OCI-LY3 (cell line): ENCODE measurements around the gene LAMC3.

Source experiments
- H2AFZ ChIP-seq: fragments of 200-600, 300-600 bp; shearing (Covaris generic); 2 replicates; pipeline ENCODE4 v1.6.0; 2014; ENCODE audit warnings: antibody characterized with exemption, low read depth, low read length
- H3K27ac ChIP-seq: fragments of 200-600, 300-600 bp; sonication (generic); 2 replicates; pipeline ENCODE4 v1.5.1; 2014; ENCODE audit warnings: mild to moderate bottlenecking, low read length, moderate library complexity, mixed read lengths
- H3K27me3 ChIP-seq: fragments of 200-600, 300-600 bp; sonication (generic); 2 replicates; pipeline ENCODE4 v1.6.1; 2014; ENCODE audit warnings: low read depth, low read length, mixed read lengths
- H3K36me3 ChIP-seq: fragments of 200-600, 300-600 bp; sonication (generic); replicated peaks from 2 replicates; pipeline ENCODE3; 2014; ENCODE audit warnings: low read depth, low read length, mixed read lengths
- H3K4me1 ChIP-seq: fragments of 300-600, 200-600 bp; sonication (generic); 2 replicates; pipeline ENCODE4 v1.6.1; 2014; ENCODE audit warnings: low read length, mixed read lengths
- H3K4me2 ChIP-seq: fragments of 200-600, 300-600 bp; sonication (generic); 2 replicates; pipeline ENCODE4 v1.6.1; 2014; ENCODE audit warnings: low read length, mixed read lengths
- H3K4me3 ChIP-seq: fragments of 300-600, 200-600 bp; sonication (generic); 2 replicates; pipeline ENCODE4 v1.5.1; 2014; ENCODE audit warnings: antibody characterized with exemption, mild to moderate bottlenecking, low read length, moderate library complexity
- H3K79me2 ChIP-seq: fragments of 300-600, 200-600 bp; shearing (Covaris generic); 2 replicates; pipeline ENCODE4 v1.6.1; 2014; ENCODE audit warnings: mild to moderate bottlenecking, low read length, mixed read lengths
- H3K9ac ChIP-seq: fragments of 300-600, 200-600 bp; shearing (Covaris generic); 2 replicates; pipeline ENCODE4 v1.6.0; 2014; ENCODE audit warnings: mild to moderate bottlenecking, low read length, moderate library complexity
- H3K9me3 ChIP-seq: fragments of 200-600, 300-600 bp; shearing (Covaris generic); 2 replicates; pipeline ENCODE4 v1.6.1; 2014; ENCODE audit warnings: low read length, mixed read lengths; ENCODE audit not compliant: insufficient read depth
- H4K20me1 ChIP-seq: fragments of 200-600, 300-600 bp; sonication (generic); 2 replicates; pipeline ENCODE4 v1.6.1; 2016; ENCODE audit warnings: low read length, mixed read lengths; ENCODE audit not compliant: insufficient read depth
- CTCF ChIP-seq: fragments of 200-600, 300-600 bp; sonication (generic); IDR thresholded peaks from 2 replicates; pipeline ENCODE4 v1.5.1; 2014; ENCODE audit warnings: antibody characterized with exemption, low read length, low read depth
- EZH2phosphoT487 ChIP-seq: fragments of 200-600 bp; shearing (Covaris generic); IDR thresholded peaks from 2 replicates; pipeline ENCODE4 v1.6.1; 2018; ENCODE audit warnings: antibody characterized with exemption, mixed run types, low read depth

The LAMC3 gene

GRCh38 chr9:131116281-131117120 is 107.5 kb downstream of the LAMC3 start:
- TF ChIP-seq EZH2phosphoT487 = no peak
- TF ChIP-seq CTCF = no peak
- no peaks in the 10 kb centered on the region for H3K9me3 ChIP-seq
- no peak overlapping the region for H2AFZ ChIP-seq
- H3K4me1 ChIP-seq = no peaks in the 10 kb centered on the region
- no peak overlapping the region for H3K9ac ChIP-seq
- H4K20me1 ChIP-seq = no peaks in the 10 kb centered on the region
- H3K27ac ChIP-seq = no peak overlapping the region
- no peaks in the 10 kb centered on the region for H3K36me3 ChIP-seq
- H3K4me3 ChIP-seq = no peak overlapping the region
- no peak overlapping the region for H3K4me2 ChIP-seq
- H3K27me3 ChIP-seq = 0 out of 2 replicates have a peak, but pooled peaks cover 14% of the 10 kb centered on the region
- H3K79me2 ChIP-seq = no peaks in the 10 kb centered on the region

GRCh38 chr9:131117121-131117761 is 108.3 kb downstream of the LAMC3 start:
- H3K27ac ChIP-seq = no peak overlapping the region
- TF ChIP-seq CTCF (no peak), EZH2phosphoT487 (no peak)
- H4K20me1 ChIP-seq = no peaks in the 10 kb centered on the region
- H3K4me3 ChIP-seq = no peak overlapping the region
- H3K79me2 ChIP-seq = no peaks in the 10 kb centered on the region
- no peaks in the 10 kb centered on the region for H3K36me3 ChIP-seq
- no peaks in the 10 kb centered on the region for H3K4me1 ChIP-seq
- H3K27me3 ChIP-seq = 0 out of 2 replicates have a peak, but pooled peaks cover 14% of the 10 kb centered on the region
- H3K9me3 ChIP-seq = no peaks in the 10 kb centered on the region
- no peak overlapping the region; the same call in 1 of the 2 replicates for H2AFZ ChIP-seq
- no peak overlapping the region for H3K9ac ChIP-seq
- H3K4me2 ChIP-seq = no peak overlapping the region

GRCh38 chr9:131117762-131118145 is 108.8 kb downstream of the LAMC3 start:
- Histone ChIP-seq H3K4me1 (no peaks in the 10 kb centered on the region), H3K79me2 (no peaks in the 10 kb centered on the region), H3K27me3 (0 out of 2 replicates have a peak, but pooled peaks cover 14% of the 10 kb centered on the region), H2AFZ (no peak overlapping the region; the same call in 1 of the 2 replicates), H3K9me3 (no peaks in the 10 kb centered on the region), H3K36me3 (no peaks in the 10 kb centered on the region), H3K4me3 (no peak overlapping the region), H3K4me2 (no peak overlapping the region), H4K20me1 (no peaks in the 10 kb centered on the region), H3K27ac (no peak overlapping the region), H3K9ac (no peak overlapping the region)
- no peak for TF ChIP-seq EZH2phosphoT487

- no peaks in the 10 kb centered on the region for H4K20me1 ChIP-seq
- H3K79me2 ChIP-seq = peaks cover 1% of the 10 kb centered on the region; the same call in 1 of the 2 replicates
- H3K4me2 ChIP-seq = no peak overlapping the region
- H3K27me3 ChIP-seq = 0 out of 2 replicates have a peak, but pooled peaks cover 14% of the 10 kb centered on the region
- H3K27ac ChIP-seq = no peak overlapping the region
- H3K36me3 ChIP-seq = no peaks in the 10 kb centered on the region
- no peak overlapping the region for H3K4me3 ChIP-seq
- TF ChIP-seq EZH2phosphoT487 = no peak
- TF ChIP-seq CTCF = no peak
- 0 out of 2 replicates have a peak, but pooled peaks cover 2% of the 10 kb centered on the region for H3K4me1 ChIP-seq
- H3K9ac ChIP-seq = no peak overlapping the region
- no peak overlapping the region for H2AFZ ChIP-seq
- H3K9me3 ChIP-seq = no peaks in the 10 kb centered on the region
Observed at GRCh38 chr9:131119600-131119999, 110.6 kb downstream of the LAMC3 start.
